HCT116 (cell line): ENCODE results near the gene TEX29. TPM values are rescaled to one million over a fixed set of nuclear protein-coding genes. Genes with fewer than 3 reads are reported as not detected.

Source experiments
- ATAC-seq: fragments of 200-7000 bp; cut with Tn5 transposase; 2 replicates; pipeline ENCODE4 v1.9.1; 2020; ENCODE audit warnings: mild to moderate bottlenecking, moderate library complexity
- BruUV-seq: library from RNA; stranded (reverse); fragments of 400-500 nt; replicated peaks from 2 replicates; lab custom pipeline; 2021; lab: Mats Ljungman, UMichigan
- CTCF ChIA-PET: fragments of 300-600 bp; sonication (Branson Sonifier 250); formaldehyde crosslinking; loops from one replicate; lab custom pipeline; 2021; ENCODE audit warnings: antibody characterized with exemption; lab: Charles Lee
- POLR2A ChIA-PET: fragments of 300-600, 350-600 bp; sonication (Branson Sonifier 250); formaldehyde crosslinking; loops from one replicate; lab custom pipeline; 2021; ENCODE audit warnings: antibody characterized with exemption; lab: Charles Lee
- RAD21 ChIA-PET, 2 experiments: fragments of 300-600 bp; sonication (Branson Sonifier 250); formaldehyde crosslinking; loops; one replicate each; lab custom pipeline; 2023; ENCODE audit warnings: low total read pairs in 2 of 2; ENCODE audit not compliant: uncharacterized antibody in 2 of 2, unreplicated experiment in 2 of 2, low non-redundant PET in 1 of 2; lab: Charles Lee
- DNase-seq: peaks from one replicate; pipeline ENCODE4 v3.0.0-alpha.2; 2010; ENCODE audit warnings: low read depth, low spot score
- H2AFZ ChIP-seq: fragments of 200-600 bp; shearing (Covaris generic), sonication (generic); 2 replicates; pipeline ENCODE4 v1.6.1; 2017; ENCODE audit warnings: low read depth, mixed run types, mixed read lengths, antibody characterized with exemption, low read length; ENCODE audit not compliant: poor library complexity, severe bottlenecking
- H3K27ac ChIP-seq: 2 replicates; pipeline ENCODE4 v1.5.1; 2012; ENCODE audit warnings: low read depth, low read length
- H3K27me3 ChIP-seq: fragments of 200-600 bp; sonication (generic); 2 replicates; pipeline ENCODE4 v1.6.1; 2016; ENCODE audit warnings: mixed run types, low read length, mixed read lengths; ENCODE audit not compliant: insufficient read depth
- H3K36me3 ChIP-seq, 2 experiments: fragments of 200-500 bp in 1 of 2; fragments of 200-600 bp in 1 of 2; sonication (Bioruptor generic) in 1 of 2; sonication (generic) in 1 of 2; 2 replicates each; pipeline versions ENCODE4 v1.5.1 to v1.6.1; 2014 to 2016; ENCODE audit warnings: low read length in 2 of 2, inconsistent platforms in 1 of 2, mixed read lengths in 1 of 2, mixed run types in 1 of 2; ENCODE audit not compliant: insufficient read depth in 2 of 2, control insufficient read depth in 1 of 2
- H3K4me1 ChIP-seq, 2 experiments: fragments of 200-600 bp in 1 of 2; sonication (generic) in 1 of 2; 2 replicates each; pipeline versions ENCODE4 v1.5.1 to v1.6.1; 2012 to 2017; ENCODE audit warnings: low read length in 2 of 2, inconsistent platforms in 1 of 2, mild to moderate bottlenecking in 1 of 2, mixed read lengths in 1 of 2, mixed run types in 1 of 2, moderate library complexity in 1 of 2; ENCODE audit not compliant: insufficient read depth in 2 of 2, control insufficient read depth in 1 of 2
- H3K4me2 ChIP-seq: fragments of 200-600 bp; sonication (generic); 2 replicates; pipeline ENCODE4 v1.6.1; 2017; ENCODE audit warnings: mixed run types, low read length, mixed read lengths
- H3K4me3 ChIP-seq, 2 experiments: fragments of 200-600 bp in 1 of 2; sonication (generic) in 1 of 2; replicated peaks in 1 of 2; 2 replicates each; pipeline ENCODE4 v1.5.1; 2011 to 2016; ENCODE audit warnings: low read length in 2 of 2, control low read depth in 1 of 2, low read depth in 1 of 2, mild to moderate bottlenecking in 1 of 2, mixed read lengths in 1 of 2, mixed run types in 1 of 2
- H3K79me2 ChIP-seq: fragments of 200-600 bp; sonication (generic); 2 replicates; pipeline ENCODE4 v1.6.1; 2017; ENCODE audit warnings: mild to moderate bottlenecking, mixed run types, low read length, moderate library complexity, mixed read lengths; ENCODE audit not compliant: insufficient read depth
- H3K9ac ChIP-seq: fragments of 200-600 bp; sonication (generic); 2 replicates; pipeline ENCODE4 v1.6.1; 2016; ENCODE audit warnings: low read length, mixed read lengths
- H3K9me2 ChIP-seq: fragments of 200-600 bp; sonication (generic), shearing (Covaris generic); 2 replicates; pipeline ENCODE4 v1.6.1; 2017; ENCODE audit warnings: mixed run types, mild to moderate bottlenecking, moderate library complexity; ENCODE audit not compliant: insufficient read depth
- H3K9me3 ChIP-seq, 2 experiments: fragments of 200-500 bp in 1 of 2; fragments of 200-600 bp in 1 of 2; sonication (Bioruptor generic) in 1 of 2; sonication (generic) in 1 of 2; 2 replicates each; pipeline ENCODE4 v1.6.1; 2014 to 2017; ENCODE audit warnings: low read length in 2 of 2, mixed read lengths in 2 of 2, inconsistent platforms in 1 of 2, low read depth in 1 of 2, mild to moderate bottlenecking in 1 of 2, mixed run types in 1 of 2, moderate library complexity in 1 of 2; ENCODE audit not compliant: control insufficient read depth in 1 of 2, insufficient read depth in 1 of 2
- H4K20me1 ChIP-seq: fragments of 200-600 bp; sonication (generic), shearing (Covaris generic); 2 replicates; pipeline ENCODE4 v1.6.1; 2017; ENCODE audit warnings: mixed run types, mild to moderate bottlenecking, moderate library complexity; ENCODE audit not compliant: insufficient read depth
- CBX3 ChIP-seq: IDR thresholded peaks from 2 replicates; pipeline ENCODE4 v1.6.1; 2012; ENCODE audit warnings: low read depth
- CEBPB ChIP-seq: IDR thresholded peaks from 2 replicates; pipeline ENCODE4 v1.6.1; 2012; ENCODE audit warnings: low read depth
- EZH2phosphoT487 ChIP-seq: fragments of 200-600 bp; IDR thresholded peaks from 2 replicates; pipeline ENCODE4 v1.6.1; 2018; ENCODE audit warnings: antibody characterized with exemption, borderline replicate concordance
- FOSL1 ChIP-seq: IDR thresholded peaks from 2 replicates; pipeline ENCODE4 v1.6.1; 2012; ENCODE audit warnings: low read depth
- POLR2A ChIP-seq: IDR thresholded peaks from 2 replicates; pipeline ENCODE4 v1.7.0; 2011; ENCODE audit warnings: borderline replicate concordance; ENCODE audit not compliant: insufficient read depth, insufficient read length; ENCODE audit errors: extremely low read depth
- RAD21 ChIP-seq: IDR thresholded peaks from 2 replicates; pipeline ENCODE4 v1.6.1; 2012; ENCODE audit warnings: low read depth, mild to moderate bottlenecking
- SIN3A ChIP-seq: IDR thresholded peaks from 2 replicates; pipeline ENCODE4 v1.6.1; 2012; ENCODE audit warnings: low read depth
- SRF ChIP-seq: IDR thresholded peaks from 2 replicates; pipeline ENCODE4 v1.6.1; 2012; ENCODE audit warnings: low read depth
- intact Hi-C: fragments of 100-400 bp; cut with micrococcal nuclease; formaldehyde crosslinking; loops from 2 replicates; pipeline ENCODE4 v1.10.0; 2022
- total RNA-seq: library from RNA; stranded (reverse); gene quantifications from one replicate; pipeline ENCODE4 v1.2.1, GENCODE V29; 2021; ENCODE audit not compliant: unreplicated experiment
- TF ChIP-seq, protein P1 (sequence below): IDR thresholded peaks from 2 replicates; pipeline ENCODE4 v1.6.1; 2012; ENCODE audit warnings: low read depth
- TF ChIP-seq, protein P2 (sequence below): IDR thresholded peaks from 2 replicates; pipeline ENCODE4 v1.6.1; 2011; ENCODE audit warnings: mild to moderate bottlenecking, low read length, moderate library complexity; ENCODE audit not compliant: insufficient replicate concordance; ENCODE audit errors: extremely low read depth
- TF ChIP-seq, protein P3 (sequence below), 3 experiments: fragments of 200-600 bp in 1 of 3; sonication (generic) in 1 of 3; IDR thresholded peaks in 2 of 3; conservative IDR thresholded peaks in 1 of 3; 2 replicates each; pipeline ENCODE4 v1.5.1; 2012 to 2017; ENCODE audit warnings: low read depth in 2 of 3, low read length in 2 of 3, antibody characterized with exemption in 1 of 3, borderline replicate concordance in 1 of 3, control low read depth in 1 of 3, mild to moderate bottlenecking in 1 of 3, mixed read lengths in 1 of 3, mixed run types in 1 of 3, moderate library complexity in 1 of 3; ENCODE audit not compliant: insufficient read depth in 1 of 3

Gene TEX29
- total RNA-seq, 1 experiment from 2014 or later = not detected

DNA sequence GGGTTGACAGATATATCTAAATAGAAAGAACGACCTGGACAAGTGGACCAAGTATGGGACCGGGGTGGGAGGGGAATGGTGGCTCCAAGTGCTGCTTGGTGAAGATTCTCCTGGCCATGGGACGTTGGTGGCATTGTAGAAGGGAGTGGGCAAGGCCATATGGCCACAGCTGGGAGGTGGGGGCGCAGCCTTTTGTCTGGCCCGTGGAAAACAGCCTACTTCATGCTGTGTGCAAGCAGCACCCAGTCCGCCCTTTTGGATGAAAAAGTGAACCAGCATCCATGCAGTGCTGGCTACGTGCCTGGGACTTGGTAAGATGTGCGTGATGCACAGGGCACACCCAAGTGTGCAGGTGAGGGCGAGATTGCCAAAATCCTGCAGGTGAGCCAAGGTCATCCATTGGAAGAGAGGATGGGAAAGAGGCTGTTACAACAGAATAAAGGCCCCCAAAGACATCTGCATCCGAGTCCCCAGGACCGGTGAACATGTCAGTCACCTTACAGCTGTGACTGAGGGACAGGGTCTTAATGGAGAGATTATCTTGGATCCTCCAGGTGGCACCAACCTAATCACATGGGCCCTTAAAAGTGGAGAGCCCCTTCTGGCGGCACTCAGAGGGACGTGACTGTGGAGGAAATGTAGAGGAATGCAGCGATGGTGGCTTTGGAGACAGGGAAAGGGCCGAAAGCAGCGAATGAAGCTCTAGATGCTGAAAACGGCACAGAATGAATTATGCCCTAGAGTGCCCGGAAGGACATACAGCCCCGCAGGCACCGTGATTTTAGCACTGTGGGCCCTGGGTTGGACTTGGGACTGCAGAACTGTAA, 40.8 kb downstream of the TEX29 start:
- Histone ChIP-seq H3K36me3 (no peaks in the 10 kb centered on the region), H3K4me3 (no peak overlapping the region), H3K9ac (no peak overlapping the region), H3K9me2 (no peaks in the 10 kb centered on the region), H3K27me3 (peaks cover 27% of the 10 kb centered on the region), H3K79me2 (no peaks in the 10 kb centered on the region), H3K27ac (no peak overlapping the region), H4K20me1 (no peaks in the 10 kb centered on the region), H3K9me3 (no peaks in the 10 kb centered on the region), H3K4me2 (no peak overlapping the region), H3K4me1 (no peaks in the 10 kb centered on the region), H2AFZ (no peak overlapping the region)
- ChIA-PET RAD21 (no interaction called here), CTCF (no interaction called here), POLR2A (no interaction called here)
- intact Hi-C loops = no loop called here
- DNase-seq = no peak
- BruUV-seq = no TSS peak
- no peak for ATAC-seq
- TF ChIP-seq, protein P1, sequence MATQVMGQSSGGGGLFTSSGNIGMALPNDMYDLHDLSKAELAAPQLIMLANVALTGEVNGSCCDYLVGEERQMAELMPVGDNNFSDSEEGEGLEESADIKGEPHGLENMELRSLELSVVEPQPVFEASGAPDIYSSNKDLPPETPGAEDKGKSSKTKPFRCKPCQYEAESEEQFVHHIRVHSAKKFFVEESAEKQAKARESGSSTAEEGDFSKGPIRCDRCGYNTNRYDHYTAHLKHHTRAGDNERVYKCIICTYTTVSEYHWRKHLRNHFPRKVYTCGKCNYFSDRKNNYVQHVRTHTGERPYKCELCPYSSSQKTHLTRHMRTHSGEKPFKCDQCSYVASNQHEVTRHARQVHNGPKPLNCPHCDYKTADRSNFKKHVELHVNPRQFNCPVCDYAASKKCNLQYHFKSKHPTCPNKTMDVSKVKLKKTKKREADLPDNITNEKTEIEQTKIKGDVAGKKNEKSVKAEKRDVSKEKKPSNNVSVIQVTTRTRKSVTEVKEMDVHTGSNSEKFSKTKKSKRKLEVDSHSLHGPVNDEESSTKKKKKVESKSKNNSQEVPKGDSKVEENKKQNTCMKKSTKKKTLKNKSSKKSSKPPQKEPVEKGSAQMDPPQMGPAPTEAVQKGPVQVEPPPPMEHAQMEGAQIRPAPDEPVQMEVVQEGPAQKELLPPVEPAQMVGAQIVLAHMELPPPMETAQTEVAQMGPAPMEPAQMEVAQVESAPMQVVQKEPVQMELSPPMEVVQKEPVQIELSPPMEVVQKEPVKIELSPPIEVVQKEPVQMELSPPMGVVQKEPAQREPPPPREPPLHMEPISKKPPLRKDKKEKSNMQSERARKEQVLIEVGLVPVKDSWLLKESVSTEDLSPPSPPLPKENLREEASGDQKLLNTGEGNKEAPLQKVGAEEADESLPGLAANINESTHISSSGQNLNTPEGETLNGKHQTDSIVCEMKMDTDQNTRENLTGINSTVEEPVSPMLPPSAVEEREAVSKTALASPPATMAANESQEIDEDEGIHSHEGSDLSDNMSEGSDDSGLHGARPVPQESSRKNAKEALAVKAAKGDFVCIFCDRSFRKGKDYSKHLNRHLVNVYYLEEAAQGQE = no peak
- TF ChIP-seq EZH2phosphoT487 (no peak), SIN3A (no peak), POLR2A (no peak), CBX3 (no peak), SRF (no peak), RAD21 (no peak), FOSL1 (no peak), CEBPB (no peak)
- TF ChIP-seq, protein P2, sequence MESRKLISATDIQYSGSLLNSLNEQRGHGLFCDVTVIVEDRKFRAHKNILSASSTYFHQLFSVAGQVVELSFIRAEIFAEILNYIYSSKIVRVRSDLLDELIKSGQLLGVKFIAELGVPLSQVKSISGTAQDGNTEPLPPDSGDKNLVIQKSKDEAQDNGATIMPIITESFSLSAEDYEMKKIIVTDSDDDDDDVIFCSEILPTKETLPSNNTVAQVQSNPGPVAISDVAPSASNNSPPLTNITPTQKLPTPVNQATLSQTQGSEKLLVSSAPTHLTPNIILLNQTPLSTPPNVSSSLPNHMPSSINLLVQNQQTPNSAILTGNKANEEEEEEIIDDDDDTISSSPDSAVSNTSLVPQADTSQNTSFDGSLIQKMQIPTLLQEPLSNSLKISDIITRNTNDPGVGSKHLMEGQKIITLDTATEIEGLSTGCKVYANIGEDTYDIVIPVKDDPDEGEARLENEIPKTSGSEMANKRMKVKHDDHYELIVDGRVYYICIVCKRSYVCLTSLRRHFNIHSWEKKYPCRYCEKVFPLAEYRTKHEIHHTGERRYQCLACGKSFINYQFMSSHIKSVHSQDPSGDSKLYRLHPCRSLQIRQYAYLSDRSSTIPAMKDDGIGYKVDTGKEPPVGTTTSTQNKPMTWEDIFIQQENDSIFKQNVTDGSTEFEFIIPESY = no peak
- TF ChIP-seq, protein P3, sequence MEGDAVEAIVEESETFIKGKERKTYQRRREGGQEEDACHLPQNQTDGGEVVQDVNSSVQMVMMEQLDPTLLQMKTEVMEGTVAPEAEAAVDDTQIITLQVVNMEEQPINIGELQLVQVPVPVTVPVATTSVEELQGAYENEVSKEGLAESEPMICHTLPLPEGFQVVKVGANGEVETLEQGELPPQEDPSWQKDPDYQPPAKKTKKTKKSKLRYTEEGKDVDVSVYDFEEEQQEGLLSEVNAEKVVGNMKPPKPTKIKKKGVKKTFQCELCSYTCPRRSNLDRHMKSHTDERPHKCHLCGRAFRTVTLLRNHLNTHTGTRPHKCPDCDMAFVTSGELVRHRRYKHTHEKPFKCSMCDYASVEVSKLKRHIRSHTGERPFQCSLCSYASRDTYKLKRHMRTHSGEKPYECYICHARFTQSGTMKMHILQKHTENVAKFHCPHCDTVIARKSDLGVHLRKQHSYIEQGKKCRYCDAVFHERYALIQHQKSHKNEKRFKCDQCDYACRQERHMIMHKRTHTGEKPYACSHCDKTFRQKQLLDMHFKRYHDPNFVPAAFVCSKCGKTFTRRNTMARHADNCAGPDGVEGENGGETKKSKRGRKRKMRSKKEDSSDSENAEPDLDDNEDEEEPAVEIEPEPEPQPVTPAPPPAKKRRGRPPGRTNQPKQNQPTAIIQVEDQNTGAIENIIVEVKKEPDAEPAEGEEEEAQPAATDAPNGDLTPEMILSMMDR (IDR thresholded peaks at IDR 0.05 in 2 of 3, conservative IDR thresholded peaks at IDR 0.05 in 1 of 3; ENCODE audit: borderline replicate concordance in 1 of 3, insufficient read depth in 1 of 3, low read depth in 2 of 3, low read length in 2 of 3) = no peak
